ENCODE measurements around the gene ADRM1.

DNA sequence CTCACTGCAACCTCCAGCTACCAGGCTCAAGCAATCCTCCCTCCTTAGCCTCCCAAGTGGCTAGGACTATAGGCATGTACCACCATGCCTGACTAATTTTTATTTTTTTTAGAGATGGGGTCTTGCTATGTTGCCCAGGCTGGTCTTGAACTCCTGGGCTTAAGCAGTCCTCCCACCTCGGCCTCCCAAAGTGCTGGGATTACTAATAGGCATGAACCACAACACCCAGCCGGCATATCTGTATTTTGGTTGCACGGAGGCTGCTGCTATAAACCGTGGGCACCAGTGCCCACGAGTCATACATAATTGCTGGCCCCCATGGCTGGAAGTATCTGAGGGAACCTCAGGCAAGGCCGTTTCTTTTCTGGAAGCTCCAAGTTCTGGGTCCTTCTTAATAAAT, 18.3 kb upstream of the ADRM1 start:
- TF ChIP-seq, protein P1, sequence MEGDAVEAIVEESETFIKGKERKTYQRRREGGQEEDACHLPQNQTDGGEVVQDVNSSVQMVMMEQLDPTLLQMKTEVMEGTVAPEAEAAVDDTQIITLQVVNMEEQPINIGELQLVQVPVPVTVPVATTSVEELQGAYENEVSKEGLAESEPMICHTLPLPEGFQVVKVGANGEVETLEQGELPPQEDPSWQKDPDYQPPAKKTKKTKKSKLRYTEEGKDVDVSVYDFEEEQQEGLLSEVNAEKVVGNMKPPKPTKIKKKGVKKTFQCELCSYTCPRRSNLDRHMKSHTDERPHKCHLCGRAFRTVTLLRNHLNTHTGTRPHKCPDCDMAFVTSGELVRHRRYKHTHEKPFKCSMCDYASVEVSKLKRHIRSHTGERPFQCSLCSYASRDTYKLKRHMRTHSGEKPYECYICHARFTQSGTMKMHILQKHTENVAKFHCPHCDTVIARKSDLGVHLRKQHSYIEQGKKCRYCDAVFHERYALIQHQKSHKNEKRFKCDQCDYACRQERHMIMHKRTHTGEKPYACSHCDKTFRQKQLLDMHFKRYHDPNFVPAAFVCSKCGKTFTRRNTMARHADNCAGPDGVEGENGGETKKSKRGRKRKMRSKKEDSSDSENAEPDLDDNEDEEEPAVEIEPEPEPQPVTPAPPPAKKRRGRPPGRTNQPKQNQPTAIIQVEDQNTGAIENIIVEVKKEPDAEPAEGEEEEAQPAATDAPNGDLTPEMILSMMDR (IDR thresholded peaks at IDR 0.05), result no peak
- no peak for TF ChIP-seq EP300 (IDR thresholded peaks at IDR 0.05)
- TF ChIP-seq POLR2A (IDR thresholded peaks at IDR 0.05), result no peak
